SHP77 (cell line): Measurements from ENCODE around the gene PRELID3B.
A peak's percentile ranks its signal among the peaks of the same experiment; 100 is the strongest.
"Not testable (repeated sequence)": the region's sequence is repeated elsewhere in the genome, so short reads cannot be mapped to it uniquely, and the experiment has no call there.

Experiments
- DNase-seq, 2 experiments: peaks; one replicate each; lab custom pipeline; 2025; lab: John Stamatoyannopoulos, UW

Gene PRELID3B

DNA sequence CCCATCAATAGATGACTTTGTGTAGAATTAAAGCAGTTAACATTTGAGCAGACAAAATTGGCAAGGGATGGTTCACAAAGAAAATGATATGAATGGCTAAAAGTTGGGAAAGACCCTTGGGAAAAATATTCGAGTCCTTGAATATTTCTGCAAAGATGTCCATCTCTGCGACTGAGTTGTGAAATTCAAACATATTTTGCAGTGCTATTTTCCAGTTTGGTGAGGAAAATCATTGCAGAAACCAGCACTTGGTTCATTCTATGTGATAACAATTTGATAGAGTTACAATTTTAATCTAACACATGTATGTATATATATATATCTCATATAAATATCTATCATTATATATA, 6.1 kb upstream of the PRELID3B start:
- no peak for DNase-seq

DNA sequence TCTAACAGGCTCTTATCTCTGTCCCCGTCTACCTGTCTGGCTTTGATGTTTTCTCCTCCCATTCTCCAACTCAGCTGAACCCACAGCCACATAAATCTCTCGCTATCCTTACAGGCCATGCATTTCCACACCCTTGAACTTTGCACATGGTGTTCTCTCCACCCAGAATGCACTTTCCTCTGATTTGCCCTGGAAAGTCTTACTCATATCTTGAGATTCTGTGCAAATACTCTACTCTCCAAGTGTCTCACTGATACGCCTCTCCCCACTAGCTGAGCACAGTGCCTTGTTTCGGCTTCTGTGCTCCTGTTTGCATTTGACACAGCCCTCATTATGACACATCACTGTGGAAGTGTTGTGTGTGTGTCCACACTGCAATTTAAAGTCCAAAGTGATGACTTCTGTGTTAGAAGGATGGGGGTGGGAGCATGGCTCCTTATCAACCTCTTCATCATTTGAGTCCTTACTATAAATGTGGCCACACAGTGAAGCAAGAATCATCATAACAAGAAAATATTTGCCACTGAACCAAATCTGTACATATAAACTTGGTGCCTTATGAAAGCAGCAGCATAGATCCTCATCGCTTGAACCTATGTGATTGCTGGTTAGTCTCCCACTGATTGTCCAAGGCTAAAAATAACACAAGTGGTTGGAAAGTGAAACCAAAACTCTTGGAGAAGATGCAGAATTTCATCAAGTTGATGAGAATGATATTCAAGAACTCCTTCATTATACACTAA, 5.5 kb upstream of the PRELID3B start:
- no peak for DNase-seq

DNA sequence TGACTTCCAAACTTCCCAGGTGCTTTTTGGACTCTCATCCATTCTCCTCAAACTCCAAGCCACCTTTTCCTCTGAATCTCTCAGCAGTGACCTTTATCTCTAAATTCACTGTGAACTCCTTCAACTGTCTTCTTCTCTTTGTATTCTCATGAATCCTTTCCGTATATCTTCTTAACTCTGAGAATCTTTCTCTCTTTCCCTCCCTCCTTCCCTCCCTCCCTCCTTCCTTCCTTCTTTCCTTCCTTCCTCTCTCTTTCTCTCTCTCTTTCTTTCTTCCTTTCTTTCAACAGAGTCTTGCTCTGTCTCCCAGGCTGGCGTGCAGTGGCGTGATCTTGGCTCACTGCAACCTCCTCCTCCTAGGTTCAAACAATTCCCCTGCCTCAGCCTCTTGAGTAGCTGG, 4.3 kb upstream of the PRELID3B start:
- DNase-seq: no peak

DNA sequence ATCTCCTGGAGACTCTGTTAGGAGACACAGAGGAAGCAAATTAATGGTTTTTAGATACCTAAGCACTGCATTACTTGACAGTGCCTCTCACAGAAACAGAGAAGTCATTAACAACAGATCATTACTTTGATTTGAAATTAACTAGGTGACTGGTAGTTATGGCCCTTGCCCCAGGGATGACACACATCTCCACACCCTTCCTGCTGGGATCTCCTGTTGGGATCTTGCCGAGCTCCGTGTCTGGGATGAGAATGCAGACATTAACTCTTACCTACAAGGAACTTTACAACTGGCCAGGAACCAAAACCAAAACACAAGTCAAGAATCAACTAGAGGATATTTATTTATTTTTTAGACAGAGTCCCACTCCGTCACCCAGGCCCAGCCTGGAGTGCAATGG, 2.2 kb upstream of the PRELID3B start:
- DNase-seq: no peak

DNA sequence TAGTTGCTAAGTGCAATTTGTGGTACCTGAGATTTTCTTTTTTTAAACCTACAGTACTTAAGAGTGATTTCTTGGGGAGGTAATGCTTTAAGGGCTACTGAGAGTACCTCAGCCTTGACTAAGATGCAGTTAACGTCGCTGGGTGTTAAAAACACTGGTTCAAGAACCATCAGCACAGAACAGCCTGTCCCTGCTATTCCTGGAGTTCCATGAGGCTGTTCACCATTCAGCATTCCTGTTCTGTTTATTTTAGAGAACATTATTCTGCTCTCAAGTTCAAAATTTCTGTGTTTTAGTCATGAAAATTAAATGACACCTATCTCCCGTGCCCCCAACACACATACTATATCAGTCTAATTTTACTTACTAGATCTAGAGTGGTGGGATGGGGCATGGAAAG, 1.7 kb upstream of the PRELID3B start:
- no peak for DNase-seq

DNA sequence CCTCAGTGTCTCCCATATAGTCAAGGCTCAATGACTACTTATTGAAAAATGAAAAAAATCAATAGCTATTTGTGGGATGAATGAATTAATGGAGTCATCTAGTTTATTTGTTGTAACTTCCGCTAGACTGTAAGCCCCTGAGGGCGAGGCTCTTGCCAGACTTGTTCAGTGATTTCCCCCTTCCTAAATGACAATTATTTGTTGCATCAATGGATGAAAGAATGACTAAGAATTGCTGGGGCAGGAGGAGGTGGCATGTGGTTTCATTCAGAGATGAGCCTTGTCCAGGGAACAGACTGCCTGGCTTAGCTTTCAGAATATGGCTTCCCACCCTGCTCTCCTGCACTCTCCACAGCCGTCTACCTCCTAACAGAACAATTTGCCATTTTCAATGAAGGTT, 1.1 kb upstream of the PRELID3B start:
- DNase-seq: no peak

DNA sequence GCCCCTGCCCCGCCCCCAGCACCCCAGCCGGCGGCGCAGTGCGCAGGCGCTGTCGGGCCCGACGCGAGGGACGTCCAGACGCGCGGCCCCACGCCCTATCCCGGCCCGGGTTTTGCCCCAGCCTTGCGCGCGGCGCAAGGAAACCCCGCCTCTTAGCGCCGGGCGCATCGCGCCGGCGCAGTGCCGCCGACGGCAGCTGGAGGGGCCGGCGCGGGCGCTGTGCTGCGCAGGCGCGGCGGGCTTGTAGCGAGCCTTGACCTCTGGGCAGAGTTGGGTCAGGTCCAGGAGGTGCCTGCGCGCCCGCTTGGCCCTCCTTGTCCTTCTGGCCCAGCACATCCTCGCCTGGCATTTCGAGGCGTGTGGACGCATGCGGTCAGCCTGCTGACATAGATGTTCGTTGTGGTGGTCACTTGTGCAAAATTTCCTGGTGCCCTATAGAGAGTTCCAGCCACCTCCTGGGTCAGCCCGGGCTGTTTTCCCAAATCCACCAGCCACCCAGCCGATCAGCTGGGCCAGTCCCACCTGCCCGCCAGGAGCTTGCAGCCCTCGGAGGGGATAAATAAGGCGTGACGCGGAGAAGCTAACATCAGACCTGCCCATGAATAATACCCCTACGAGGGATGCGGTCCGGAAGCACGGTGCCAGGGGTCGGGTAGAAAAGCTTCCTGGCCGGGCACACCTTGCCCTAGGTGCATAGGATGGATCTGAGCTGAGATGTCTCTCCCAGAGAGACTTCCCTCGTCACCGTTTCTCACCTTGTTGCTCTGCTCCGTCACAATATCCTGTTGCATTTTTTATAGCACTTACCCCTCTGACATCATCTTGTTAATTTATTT, 428 bp upstream of the PRELID3B start:
- DNase-seq: peak; percentile 96 to 98

DNA sequence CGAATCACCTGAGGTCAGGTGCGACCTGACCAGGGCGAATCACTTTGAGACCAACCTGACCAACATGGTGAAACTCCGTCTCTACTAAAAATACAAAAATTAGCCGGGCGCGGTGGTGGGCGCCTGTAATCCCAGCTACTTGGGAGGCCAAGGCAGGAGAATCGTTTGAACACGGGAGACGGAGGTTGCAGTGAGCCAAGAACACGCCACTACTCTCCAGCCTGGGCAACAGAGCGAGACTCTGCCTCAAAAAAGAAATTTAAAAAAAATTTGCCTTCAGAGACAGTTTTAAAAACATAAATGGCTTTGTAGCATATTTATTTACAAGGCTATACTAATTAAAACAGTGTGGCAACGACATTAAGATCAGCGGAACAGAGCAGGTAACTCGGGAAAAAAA, 1.1 kb downstream of the PRELID3B start:
- DNase-seq: not testable (repeated sequence)

DNA sequence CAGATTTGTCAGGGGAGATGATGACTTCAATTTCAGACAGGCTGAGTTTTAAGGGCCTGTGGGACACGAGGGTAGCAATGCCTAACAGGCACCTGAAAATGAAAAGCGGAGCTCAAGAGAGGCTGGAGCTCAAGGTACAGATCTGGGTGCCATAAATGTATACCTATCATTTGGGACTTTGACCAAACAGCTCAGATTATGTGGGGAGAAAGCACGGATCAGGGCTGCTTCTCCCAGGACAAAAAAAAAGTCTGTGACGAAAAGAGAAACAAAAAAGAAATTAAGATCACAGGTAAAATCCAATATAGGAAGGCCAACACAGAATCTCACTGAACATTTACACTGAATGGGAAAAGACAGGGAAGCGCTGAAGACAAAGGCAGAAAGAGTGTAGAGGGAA, 1.9 kb downstream of the PRELID3B start:
- DNase-seq: no peak

DNA sequence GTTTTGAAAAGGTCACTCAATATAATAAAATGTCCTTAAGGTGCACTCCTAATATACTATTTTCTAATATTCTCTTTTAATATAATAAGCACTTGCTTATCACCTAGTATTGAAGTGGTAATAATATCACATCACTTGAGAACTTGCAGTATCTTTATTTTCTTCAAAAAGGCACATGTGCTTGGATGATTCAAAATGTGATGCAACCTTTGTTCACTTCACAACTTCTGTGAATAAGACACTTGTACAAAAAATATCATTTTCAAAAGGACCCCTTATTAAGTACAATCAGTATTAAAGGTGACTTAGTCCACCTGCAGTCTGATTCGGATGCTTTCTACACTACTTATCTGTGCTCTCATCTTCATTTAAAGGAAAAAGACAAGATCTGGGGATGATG, 3.4 kb downstream of the PRELID3B start:
- no peak for DNase-seq

DNA sequence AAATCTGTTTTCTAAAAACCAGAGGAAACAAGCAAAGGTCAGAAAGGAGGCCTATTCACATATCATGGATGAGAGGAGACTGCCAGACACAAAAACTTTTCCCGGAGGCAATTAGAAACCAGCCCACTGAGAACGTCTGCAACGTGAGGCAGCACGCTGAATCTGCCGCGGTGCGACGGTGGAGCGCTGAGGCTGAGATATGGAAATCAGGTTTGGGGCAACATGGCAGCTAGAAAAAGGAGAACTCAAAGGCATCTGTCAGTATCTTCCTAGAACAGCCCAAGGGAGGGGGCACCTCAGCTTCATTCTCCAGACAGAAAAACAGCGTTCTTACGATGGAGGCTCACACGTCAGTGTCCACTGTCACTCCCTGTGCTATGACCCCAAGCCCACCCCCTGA, 5.2 kb downstream of the PRELID3B start:
- DNase-seq: no peak

DNA sequence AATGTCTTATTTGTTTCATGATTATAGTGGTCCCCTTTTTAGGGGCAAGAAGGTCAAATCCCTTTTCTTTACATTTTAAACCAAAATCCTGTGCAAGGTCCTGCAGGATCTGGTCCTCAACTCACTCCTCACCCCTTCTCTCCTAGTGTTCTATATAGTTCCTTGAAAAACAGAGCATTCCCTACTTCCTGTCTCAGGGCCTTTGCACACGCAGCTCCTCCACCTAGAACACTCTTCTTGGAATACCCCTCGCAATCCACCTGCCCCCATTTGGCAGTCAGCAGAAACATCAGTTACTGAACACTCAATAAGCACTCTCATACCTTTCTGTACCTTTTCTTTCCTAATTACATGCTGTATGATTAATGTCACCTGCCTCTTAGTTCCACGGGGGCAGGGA, 7.2 kb downstream of the PRELID3B start:
- DNase-seq: no peak

DNA sequence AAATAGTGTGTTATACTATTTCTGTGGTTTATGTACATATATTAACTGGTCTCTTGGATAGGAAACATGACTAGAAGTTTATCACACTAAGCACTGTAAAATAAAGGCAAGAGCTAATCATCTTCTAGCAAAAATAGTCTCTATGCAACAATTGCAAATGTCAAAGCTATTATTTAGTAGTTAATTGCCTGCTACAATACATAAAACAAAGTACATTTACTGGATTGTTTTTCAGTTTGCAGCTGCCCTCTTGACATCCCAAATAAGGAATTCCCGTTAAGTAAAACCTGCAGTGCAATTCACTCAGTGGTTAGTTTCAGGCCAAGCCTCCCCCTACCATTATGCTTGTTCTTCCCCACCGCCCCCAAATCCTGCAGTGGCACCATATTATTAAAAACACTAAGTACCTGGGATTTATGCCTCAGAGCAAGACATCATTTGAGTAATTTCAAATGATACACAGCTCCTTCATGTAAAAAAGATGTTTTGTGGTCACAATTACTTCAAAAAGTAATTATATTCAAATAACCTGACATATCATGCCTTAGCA, 8.9 kb downstream of the PRELID3B start:
- DNase-seq: no peak

DNA sequence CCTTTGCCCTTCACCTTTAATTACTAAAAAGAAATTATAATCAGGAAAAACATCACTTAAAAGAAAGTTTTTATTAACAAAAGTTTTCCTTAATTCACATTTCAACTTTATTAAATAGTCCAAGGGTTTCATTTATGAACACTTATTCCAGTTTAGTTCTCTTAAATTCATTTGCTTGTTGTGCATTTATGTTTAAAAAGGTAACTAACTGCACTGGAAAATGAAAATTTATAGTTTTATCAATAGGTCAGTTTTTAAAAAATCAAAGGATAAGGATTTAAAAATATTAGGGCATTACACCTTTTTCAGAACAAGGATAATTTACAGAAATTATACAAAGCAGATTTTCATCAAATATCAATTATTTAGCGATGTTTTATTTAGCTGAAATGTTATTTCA, 9.5 kb downstream of the PRELID3B start:
- no peak for DNase-seq

DNA sequence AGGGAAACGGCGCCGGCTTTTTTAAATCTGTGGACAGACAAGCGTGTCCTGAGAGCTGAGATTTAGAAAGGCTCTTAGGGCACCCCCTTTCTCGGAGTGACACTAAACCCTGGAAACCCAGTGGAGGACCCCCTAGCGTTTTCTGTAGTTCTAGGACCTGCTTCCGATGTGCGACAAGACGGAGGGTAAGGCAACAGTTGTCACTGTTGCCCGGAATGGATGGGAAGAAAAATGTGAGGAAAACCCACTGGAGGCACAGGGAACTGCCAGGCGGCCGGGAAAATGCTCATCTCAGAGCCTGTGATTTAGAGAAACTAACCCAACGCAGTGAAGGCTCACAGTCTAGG, 9.9 kb downstream of the PRELID3B start:
- peak; percentile 74 to 79 for DNase-seq

DNA sequence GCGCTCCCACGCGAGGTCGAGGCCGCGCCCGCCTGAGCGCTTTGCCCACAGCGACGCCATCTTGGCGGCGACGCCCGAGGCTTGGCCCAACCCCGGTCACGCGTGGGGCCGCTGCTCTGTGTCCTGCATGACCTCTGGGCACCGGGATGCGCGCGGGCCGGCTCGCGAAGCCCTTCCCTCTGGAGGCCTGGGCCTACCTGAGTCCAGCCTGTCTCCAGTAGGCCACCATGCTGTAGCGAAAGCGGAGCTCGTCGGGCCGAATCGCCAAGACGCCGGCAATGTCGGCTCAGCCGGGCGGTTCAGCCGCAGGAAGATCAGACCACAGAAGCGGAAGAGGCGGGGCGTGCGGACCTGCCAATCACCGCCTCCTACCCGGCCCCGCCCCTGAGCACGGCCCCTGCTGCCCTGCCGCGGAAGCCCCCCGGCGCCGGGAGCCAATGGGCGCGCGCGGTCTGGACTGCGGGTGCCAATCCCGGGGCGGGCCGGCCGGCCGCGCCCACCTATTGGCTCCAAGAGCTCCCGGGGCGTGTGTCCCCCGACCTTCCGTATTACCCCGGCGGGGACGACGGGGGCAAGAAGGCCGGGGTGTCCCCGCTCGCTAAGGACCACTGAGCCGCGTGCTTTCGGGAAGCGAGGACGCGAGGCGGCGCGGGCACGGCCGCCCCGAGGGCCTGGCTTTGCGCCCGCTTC, 10.4 kb downstream of the PRELID3B start, which contains the start of gene ATP5F1E:
ATP5F1E (minus strand) TSS at position 313 of the 690 bp plus-strand sequence; CDS start at position 229, 84 bp downstream.
- peak; percentile 98 to 99 for DNase-seq

DNA sequence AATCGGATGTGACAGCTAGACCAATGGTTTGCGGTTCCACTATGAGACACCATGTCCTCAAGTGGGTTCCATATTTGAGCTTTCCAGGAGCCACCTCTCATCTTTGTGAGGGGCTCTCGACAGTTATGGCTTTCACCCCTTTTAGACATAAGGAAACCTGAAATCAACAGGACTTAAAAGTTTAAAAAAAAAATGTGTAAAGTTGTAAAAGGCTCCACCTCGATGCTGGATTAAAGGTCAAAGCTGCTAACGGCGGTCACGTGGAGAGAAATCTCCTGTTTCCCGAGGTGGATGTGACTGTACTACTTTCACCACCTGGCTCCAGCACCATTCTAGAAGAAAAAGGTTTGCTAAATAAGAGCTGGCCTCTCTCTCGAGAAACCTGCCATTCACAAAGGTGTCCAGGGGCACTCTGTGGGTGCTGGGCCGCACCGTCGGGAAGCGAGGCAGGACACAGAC, 11.0 kb downstream of the PRELID3B start:
- DNase-seq: peak in 1 of 2 experiments; percentile 21

DNA sequence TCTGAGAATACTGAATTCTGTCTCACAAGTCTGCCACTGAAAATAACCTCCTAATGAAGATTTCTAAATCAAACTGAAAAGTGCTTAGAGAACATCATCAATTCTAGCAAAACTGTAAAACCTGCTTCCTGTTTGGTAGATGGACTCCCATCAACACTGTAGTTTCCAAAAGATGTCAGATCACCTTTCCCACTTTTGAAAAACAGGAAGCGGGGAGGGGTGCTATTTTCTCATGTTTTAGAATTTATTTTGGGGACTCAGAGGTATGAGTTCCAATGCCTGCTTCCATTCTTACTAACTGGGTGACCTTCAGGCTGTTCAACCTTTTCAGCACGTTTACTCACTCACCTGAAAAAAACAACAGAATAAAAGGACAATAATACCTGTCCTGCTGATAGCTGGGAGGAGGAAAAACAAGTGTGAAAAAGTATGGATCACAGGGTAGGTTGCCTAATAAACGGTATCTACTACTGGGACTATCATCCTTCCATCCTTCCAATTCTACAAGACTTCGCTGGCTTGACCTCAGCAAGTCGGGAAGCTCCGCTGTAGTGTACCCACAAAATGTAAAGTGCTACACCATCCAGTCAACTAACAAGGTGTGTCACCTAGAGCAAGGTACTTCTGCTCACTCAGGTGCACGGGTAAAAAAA, 11.5 kb downstream of the PRELID3B start:
- DNase-seq: no peak

DNA sequence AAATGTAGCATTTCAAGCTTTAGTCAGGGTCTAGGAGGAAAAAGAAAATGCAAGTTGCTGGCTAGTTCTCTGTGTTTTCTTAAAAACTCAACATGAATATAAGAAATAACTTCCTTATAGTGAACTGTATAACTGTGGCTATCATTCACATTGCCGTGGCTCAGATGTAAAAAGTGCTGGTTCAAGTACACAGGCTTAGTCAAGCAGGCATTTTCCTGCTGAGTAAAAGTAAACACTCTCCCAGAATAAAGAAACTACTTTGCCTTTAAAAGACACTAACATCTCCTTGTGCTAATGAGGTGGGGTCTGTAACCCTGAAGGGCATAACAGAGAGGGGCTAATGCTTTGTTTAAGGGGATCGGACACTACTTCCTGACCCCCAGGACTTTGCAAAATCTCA, 13.8 kb downstream of the PRELID3B start:
- DNase-seq: no peak

DNA sequence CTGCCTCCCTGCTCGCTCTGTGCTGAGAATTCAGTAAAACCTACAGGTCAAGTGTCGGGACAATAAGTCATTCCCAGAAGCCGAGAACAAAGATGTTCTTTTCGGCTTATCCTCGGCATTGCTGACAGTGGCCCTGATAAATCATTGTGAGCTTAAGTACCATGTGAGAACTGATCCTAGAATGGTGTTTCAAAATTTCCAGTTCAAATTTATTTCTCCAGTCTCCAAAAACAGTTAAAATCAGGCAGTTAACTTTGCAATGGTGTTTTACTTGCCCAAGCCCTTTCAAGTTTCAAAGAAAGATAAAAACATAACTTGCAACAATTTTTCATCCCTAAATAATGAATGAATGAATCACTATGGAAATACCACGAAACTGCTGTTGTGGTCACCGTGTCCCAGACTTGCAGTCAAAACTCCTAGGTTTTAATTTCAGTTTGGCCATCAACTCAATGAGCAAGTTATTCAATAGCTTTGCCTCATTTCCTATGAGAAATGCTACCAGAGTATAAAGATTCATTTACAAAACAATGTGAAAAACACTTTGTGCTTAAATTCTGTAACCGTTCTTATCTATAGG, 14.8 kb downstream of the PRELID3B start:
- no peak for DNase-seq

DNA sequence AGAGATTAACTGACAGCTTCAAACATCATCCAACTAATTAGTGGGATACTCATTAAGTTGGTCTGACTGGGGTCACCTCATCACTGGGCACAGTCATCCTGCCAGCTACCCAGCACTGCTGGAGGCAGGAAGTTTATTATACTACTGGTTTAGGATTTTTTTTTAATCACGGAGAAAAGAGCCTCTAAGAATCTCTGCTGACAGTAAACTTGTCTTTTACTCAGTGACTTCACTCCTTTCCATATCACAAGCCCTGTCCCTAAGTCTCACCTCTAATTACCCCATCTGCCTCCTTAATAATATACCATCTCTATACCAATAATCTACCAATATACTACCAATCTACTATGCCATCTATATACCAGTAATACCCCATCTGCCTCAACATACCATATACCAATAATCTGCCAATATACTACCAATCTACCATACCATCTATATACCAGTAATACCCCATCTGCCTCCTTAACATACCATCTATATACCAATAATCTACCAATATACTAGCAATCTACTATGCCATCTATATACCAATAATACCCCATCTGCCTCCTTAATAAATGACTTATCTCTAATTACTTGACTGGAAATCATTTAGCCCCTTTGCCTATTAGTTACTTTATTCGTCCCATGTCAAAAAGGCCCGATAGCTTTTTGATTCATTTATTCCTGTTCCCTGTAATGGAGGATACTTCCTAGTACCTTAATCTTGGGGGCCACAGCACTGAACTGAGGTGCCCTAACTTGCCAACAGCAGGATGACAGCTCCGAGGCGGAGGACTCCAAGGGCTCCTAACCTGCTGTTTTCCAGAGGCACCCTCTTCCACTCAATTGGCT, 15.5 kb downstream of the PRELID3B start:
- DNase-seq: no peak
